SK-N-MC (cell line): ENCODE data around the gene AHRR.

ENCODE experiments used
- EZH2 ChIP-seq: fragments of 200-600 bp; sonication (generic); IDR thresholded peaks from one replicate; pipeline ENCODE4 v1.6.1; 2017; ENCODE audit warnings: antibody characterized with exemption
- FOXP2 ChIP-seq: optimal IDR thresholded peaks from 2 replicates; pipeline ENCODE3; 2011; ENCODE audit warnings: mild to moderate bottlenecking, moderate library complexity; ENCODE audit not compliant: insufficient read depth; ENCODE audit errors: extremely low read length, control extremely low read depth
- POLR2AphosphoS5 ChIP-seq: IDR thresholded peaks from 2 replicates; pipeline ENCODE4 v1.6.1; 2012; ENCODE audit warnings: mild to moderate bottlenecking, low read depth, low read length, borderline replicate concordance

DNA sequence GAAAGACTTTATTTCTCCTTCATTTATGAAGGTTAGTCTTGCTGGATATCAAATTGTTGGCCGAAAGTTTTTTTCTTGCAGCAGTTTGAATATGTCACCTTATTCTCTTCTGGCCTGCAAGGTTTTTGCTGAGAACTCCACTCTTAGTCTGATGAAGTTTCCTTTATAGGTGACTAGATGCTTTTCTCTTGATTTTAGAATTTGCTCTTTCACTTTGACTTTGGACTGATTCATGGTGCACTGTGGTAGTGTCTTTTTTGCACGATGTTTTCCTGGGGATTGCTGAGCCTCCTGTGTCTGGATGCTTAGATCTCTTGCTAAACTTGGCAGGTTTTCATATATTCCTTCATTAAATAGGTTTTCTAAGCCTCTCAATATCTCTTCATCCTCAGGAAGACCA, 12.4 kb downstream of the AHRR start:
- TF ChIP-seq EZH2 = no peak
- no peak for TF ChIP-seq POLR2AphosphoS5
- TF ChIP-seq FOXP2 = no peak
